ENCODE results near the gene SDF2L1. TPM values are rescaled to one million over a fixed set of nuclear protein-coding genes. Genes with fewer than 3 reads are reported as not detected.
A peak's percentile ranks its signal among the peaks of the same experiment; 100 is the strongest.
"Not testable (repeated sequence)": the region's sequence is repeated elsewhere in the genome, so short reads cannot be mapped to it uniquely, and the experiment has no call there.

SDF2L1 gene
- total RNA-seq, 1 donor from 2014 or later = 33.8 TPM

GRCh38 chr22:21634081-21634480 lies 8.0 kb upstream of the SDF2L1 start:
- H3K4me3 Mint-ChIP-seq = no peak overlapping the region
- no peaks in the 10 kb centered on the region for H3K27me3 Mint-ChIP-seq (ENCODE audit: low read depth)

GRCh38 chr22:21634844-21635243 lies 7.3 kb upstream of the SDF2L1 start:
- Mint-ChIP-seq H3K27ac (ENCODE audit: unreplicated experiment) (no peak overlapping the region), H3K4me1 (peaks cover 5% of the 10 kb centered on the region), H3K9me3 (no peaks in the 10 kb centered on the region), H3K4me3 (peak overlapping the region; percentile 41), H3K36me3 (ENCODE audit: low read depth) (no peaks in the 10 kb centered on the region), H3K27me3 (ENCODE audit: low read depth) (no peaks in the 10 kb centered on the region)
- DNase-seq (ENCODE audit: low read depth, low spot score) = no peak
- TF ChIP-seq CTCF (conservative IDR thresholded peaks at IDR 0.05) = no peak

More at GRCh38 chr22:21634081-21634480, 8.0 kb upstream of the SDF2L1 start:
- Mint-ChIP-seq H3K9me3 (no peaks in the 10 kb centered on the region), H3K4me1 (peaks cover 5% of the 10 kb centered on the region), H3K36me3 (ENCODE audit: low read depth) (no peaks in the 10 kb centered on the region), H3K27ac (ENCODE audit: unreplicated experiment) (no peak overlapping the region)
- TF ChIP-seq CTCF (conservative IDR thresholded peaks at IDR 0.05) = no peak
- DNase-seq (ENCODE audit: low read depth, low spot score) = no peak

- peak overlapping the region; percentile 35 for H3K27ac Mint-ChIP-seq (ENCODE audit: unreplicated experiment)
- peaks cover 5% of the 10 kb centered on the region for H3K4me1 Mint-ChIP-seq
- H3K27me3 Mint-ChIP-seq (ENCODE audit: low read depth) = no peaks in the 10 kb centered on the region
- DNase-seq (ENCODE audit: low read depth, low spot score) = no peak
- no peaks in the 10 kb centered on the region for H3K9me3 Mint-ChIP-seq
- no peaks in the 10 kb centered on the region for H3K36me3 Mint-ChIP-seq (ENCODE audit: low read depth)
- H3K4me3 Mint-ChIP-seq = no peak overlapping the region
- no peak for TF ChIP-seq CTCF (conservative IDR thresholded peaks at IDR 0.05)
These were observed 6.2 kb upstream of the SDF2L1 start for GRCh38 chr22:21635771-21636510.

- H3K36me3 Mint-ChIP-seq (ENCODE audit: low read depth) = no peaks in the 10 kb centered on the region
- peaks cover 13% of the 10 kb centered on the region for H3K4me1 Mint-ChIP-seq
- no peaks in the 10 kb centered on the region for H3K27me3 Mint-ChIP-seq (ENCODE audit: low read depth)
- no peak overlapping the region for H3K27ac Mint-ChIP-seq (ENCODE audit: unreplicated experiment)
- no peak overlapping the region for H3K4me3 Mint-ChIP-seq
- H3K9me3 Mint-ChIP-seq = no peaks in the 10 kb centered on the region
- TF ChIP-seq CTCF (conservative IDR thresholded peaks at IDR 0.05) = no peak
- no peak for DNase-seq (ENCODE audit: low read depth, low spot score)
These were observed 5.4 kb upstream of the SDF2L1 start for GRCh38 chr22:21636629-21637218.

- H3K9me3 Mint-ChIP-seq; DNase-seq (ENCODE audit: low read depth, low spot score); H3K4me3 Mint-ChIP-seq; H3K27me3 Mint-ChIP-seq (ENCODE audit: low read depth); H3K27ac Mint-ChIP-seq (ENCODE audit: unreplicated experiment); H3K36me3 Mint-ChIP-seq (ENCODE audit: low read depth): not testable (repeated sequence)
- peaks cover 17% of the 10 kb centered on the region for H3K4me1 Mint-ChIP-seq
These were observed 4.7 kb upstream of the SDF2L1 start for GRCh38 chr22:21637450-21637849.

GRCh38 chr22:21639359-21639758 lies 2.7 kb upstream of the SDF2L1 start:
- no peak for TF ChIP-seq CTCF (conservative IDR thresholded peaks at IDR 0.05)
- Mint-ChIP-seq H3K36me3 (ENCODE audit: low read depth) (peaks cover 7% of the 10 kb centered on the region), H3K4me1 (peaks cover 28% of the 10 kb centered on the region), H3K27me3 (ENCODE audit: low read depth) (no peaks in the 10 kb centered on the region), H3K4me3 (peak overlapping the region; percentile 57), H3K9me3 (no peaks in the 10 kb centered on the region), H3K27ac (ENCODE audit: unreplicated experiment) (no peak overlapping the region)
- DNase-seq (ENCODE audit: low read depth, low spot score) = no peak

All from neural crest cell (in vitro differentiated cells).